HCT116 (cell line): ENCODE results near the gene PODN. TPM values are rescaled to one million over a fixed set of nuclear protein-coding genes. Genes with fewer than 3 reads are reported as not detected.

Experiments used
- ATAC-seq: fragments of 200-7000 bp; cut with Tn5 transposase; 2 replicates; pipeline ENCODE4 v1.9.1; 2020; ENCODE audit warnings: mild to moderate bottlenecking, moderate library complexity
- BruUV-seq: library from RNA; stranded (reverse); fragments of 400-500 nt; replicated peaks from 2 replicates; lab custom pipeline; 2021; lab: Mats Ljungman, UMichigan
- CTCF ChIA-PET: fragments of 300-600 bp; sonication (Branson Sonifier 250); formaldehyde crosslinking; loops from one replicate; lab custom pipeline; 2021; ENCODE audit warnings: antibody characterized with exemption; lab: Charles Lee
- POLR2A ChIA-PET: fragments of 300-600, 350-600 bp; sonication (Branson Sonifier 250); formaldehyde crosslinking; loops from one replicate; lab custom pipeline; 2021; ENCODE audit warnings: antibody characterized with exemption; lab: Charles Lee
- RAD21 ChIA-PET, 2 experiments: fragments of 300-600 bp; sonication (Branson Sonifier 250); formaldehyde crosslinking; loops; one replicate each; lab custom pipeline; 2023; ENCODE audit warnings: low total read pairs in 2 of 2; ENCODE audit not compliant: uncharacterized antibody in 2 of 2, unreplicated experiment in 2 of 2, low non-redundant PET in 1 of 2; lab: Charles Lee
- DNase-seq: peaks from one replicate; pipeline ENCODE4 v3.0.0-alpha.2; 2010; ENCODE audit warnings: low read depth, low spot score
- H2AFZ ChIP-seq: fragments of 200-600 bp; shearing (Covaris generic), sonication (generic); 2 replicates; pipeline ENCODE4 v1.6.1; 2017; ENCODE audit warnings: low read depth, mixed run types, mixed read lengths, antibody characterized with exemption, low read length; ENCODE audit not compliant: poor library complexity, severe bottlenecking
- H3K27ac ChIP-seq: 2 replicates; pipeline ENCODE4 v1.5.1; 2012; ENCODE audit warnings: low read depth, low read length
- H3K27me3 ChIP-seq: fragments of 200-600 bp; sonication (generic); 2 replicates; pipeline ENCODE4 v1.6.1; 2016; ENCODE audit warnings: mixed run types, low read length, mixed read lengths; ENCODE audit not compliant: insufficient read depth
- H3K36me3 ChIP-seq, 2 experiments: fragments of 200-500 bp in 1 of 2; fragments of 200-600 bp in 1 of 2; sonication (Bioruptor generic) in 1 of 2; sonication (generic) in 1 of 2; 2 replicates each; pipeline versions ENCODE4 v1.5.1 to v1.6.1; 2014 to 2016; ENCODE audit warnings: low read length in 2 of 2, inconsistent platforms in 1 of 2, mixed read lengths in 1 of 2, mixed run types in 1 of 2; ENCODE audit not compliant: insufficient read depth in 2 of 2, control insufficient read depth in 1 of 2
- H3K4me1 ChIP-seq, 2 experiments: fragments of 200-600 bp in 1 of 2; sonication (generic) in 1 of 2; 2 replicates each; pipeline versions ENCODE4 v1.5.1 to v1.6.1; 2012 to 2017; ENCODE audit warnings: low read length in 2 of 2, inconsistent platforms in 1 of 2, mild to moderate bottlenecking in 1 of 2, mixed read lengths in 1 of 2, mixed run types in 1 of 2, moderate library complexity in 1 of 2; ENCODE audit not compliant: insufficient read depth in 2 of 2, control insufficient read depth in 1 of 2
- H3K4me2 ChIP-seq: fragments of 200-600 bp; sonication (generic); 2 replicates; pipeline ENCODE4 v1.6.1; 2017; ENCODE audit warnings: mixed run types, low read length, mixed read lengths
- H3K4me3 ChIP-seq, 2 experiments: fragments of 200-600 bp in 1 of 2; sonication (generic) in 1 of 2; replicated peaks in 1 of 2; 2 replicates each; pipeline ENCODE4 v1.5.1; 2011 to 2016; ENCODE audit warnings: low read length in 2 of 2, control low read depth in 1 of 2, low read depth in 1 of 2, mild to moderate bottlenecking in 1 of 2, mixed read lengths in 1 of 2, mixed run types in 1 of 2
- H3K79me2 ChIP-seq: fragments of 200-600 bp; sonication (generic); 2 replicates; pipeline ENCODE4 v1.6.1; 2017; ENCODE audit warnings: mild to moderate bottlenecking, mixed run types, low read length, moderate library complexity, mixed read lengths; ENCODE audit not compliant: insufficient read depth
- H3K9ac ChIP-seq: fragments of 200-600 bp; sonication (generic); 2 replicates; pipeline ENCODE4 v1.6.1; 2016; ENCODE audit warnings: low read length, mixed read lengths
- H3K9me2 ChIP-seq: fragments of 200-600 bp; sonication (generic), shearing (Covaris generic); 2 replicates; pipeline ENCODE4 v1.6.1; 2017; ENCODE audit warnings: mixed run types, mild to moderate bottlenecking, moderate library complexity; ENCODE audit not compliant: insufficient read depth
- H3K9me3 ChIP-seq, 2 experiments: fragments of 200-500 bp in 1 of 2; fragments of 200-600 bp in 1 of 2; sonication (Bioruptor generic) in 1 of 2; sonication (generic) in 1 of 2; 2 replicates each; pipeline ENCODE4 v1.6.1; 2014 to 2017; ENCODE audit warnings: low read length in 2 of 2, mixed read lengths in 2 of 2, inconsistent platforms in 1 of 2, low read depth in 1 of 2, mild to moderate bottlenecking in 1 of 2, mixed run types in 1 of 2, moderate library complexity in 1 of 2; ENCODE audit not compliant: control insufficient read depth in 1 of 2, insufficient read depth in 1 of 2
- H4K20me1 ChIP-seq: fragments of 200-600 bp; sonication (generic), shearing (Covaris generic); 2 replicates; pipeline ENCODE4 v1.6.1; 2017; ENCODE audit warnings: mixed run types, mild to moderate bottlenecking, moderate library complexity; ENCODE audit not compliant: insufficient read depth
- CBX3 ChIP-seq: IDR thresholded peaks from 2 replicates; pipeline ENCODE4 v1.6.1; 2012; ENCODE audit warnings: low read depth
- CEBPB ChIP-seq: IDR thresholded peaks from 2 replicates; pipeline ENCODE4 v1.6.1; 2012; ENCODE audit warnings: low read depth
- CTCF ChIP-seq, 3 experiments: fragments of 200-600 bp in 1 of 3; sonication (generic) in 1 of 3; IDR thresholded peaks in 2 of 3; conservative IDR thresholded peaks in 1 of 3; 2 replicates each; pipeline ENCODE4 v1.5.1; 2012 to 2017; ENCODE audit warnings: low read depth in 2 of 3, low read length in 2 of 3, antibody characterized with exemption in 1 of 3, borderline replicate concordance in 1 of 3, control low read depth in 1 of 3, mild to moderate bottlenecking in 1 of 3, mixed read lengths in 1 of 3, mixed run types in 1 of 3, moderate library complexity in 1 of 3; ENCODE audit not compliant: insufficient read depth in 1 of 3
- EGR1 ChIP-seq: IDR thresholded peaks from 2 replicates; pipeline ENCODE4 v1.6.1; 2012; ENCODE audit warnings: low read depth
- ELF1 ChIP-seq: IDR thresholded peaks from 2 replicates; pipeline ENCODE4 v1.6.1; 2012; ENCODE audit warnings: low read depth, borderline replicate concordance
- EZH2phosphoT487 ChIP-seq: fragments of 200-600 bp; IDR thresholded peaks from 2 replicates; pipeline ENCODE4 v1.6.1; 2018; ENCODE audit warnings: antibody characterized with exemption, borderline replicate concordance
- JUND ChIP-seq: IDR thresholded peaks from 2 replicates; pipeline ENCODE4 v1.6.1; 2012
- MAX ChIP-seq: IDR thresholded peaks from 2 replicates; pipeline ENCODE4 v1.6.1; 2012
- POLR2A ChIP-seq: IDR thresholded peaks from 2 replicates; pipeline ENCODE4 v1.7.0; 2011; ENCODE audit warnings: borderline replicate concordance; ENCODE audit not compliant: insufficient read depth, insufficient read length; ENCODE audit errors: extremely low read depth
- RAD21 ChIP-seq: IDR thresholded peaks from 2 replicates; pipeline ENCODE4 v1.6.1; 2012; ENCODE audit warnings: low read depth, mild to moderate bottlenecking
- REST ChIP-seq: IDR thresholded peaks from 2 replicates; pipeline ENCODE4 v1.6.1; 2012; ENCODE audit warnings: low read depth
- SP1 ChIP-seq: IDR thresholded peaks from 2 replicates; pipeline ENCODE4 v1.6.1; 2012; ENCODE audit warnings: low read depth
- SRF ChIP-seq: IDR thresholded peaks from 2 replicates; pipeline ENCODE4 v1.6.1; 2012; ENCODE audit warnings: low read depth
- TCF7L2 ChIP-seq: IDR thresholded peaks from 2 replicates; pipeline ENCODE4 v1.7.0; 2011; ENCODE audit warnings: borderline replicate concordance, inconsistent platforms; ENCODE audit not compliant: insufficient read depth, insufficient read length; ENCODE audit errors: extremely low read depth
- ZFX ChIP-seq: fragments of 450-650 bp; IDR thresholded peaks from 2 replicates; pipeline ENCODE4 v1.6.1; 2017
- intact Hi-C: fragments of 100-400 bp; cut with micrococcal nuclease; formaldehyde crosslinking; loops from 2 replicates; pipeline ENCODE4 v1.10.0; 2022
- total RNA-seq: library from RNA; stranded (reverse); gene quantifications from one replicate; pipeline ENCODE4 v1.2.1, GENCODE V29; 2021; ENCODE audit not compliant: unreplicated experiment

PODN gene
- total RNA-seq, 1 experiment from 2014 or later, result 0.22 TPM

- Histone ChIP-seq H3K27ac (no peak overlapping the region), H3K9ac (no peak overlapping the region), H3K27me3 (no peaks in the 10 kb centered on the region), H3K9me2 (no peaks in the 10 kb centered on the region), H4K20me1 (no peaks in the 10 kb centered on the region), H2AFZ (no peak overlapping the region), H3K36me3 (no peaks in the 10 kb centered on the region), H3K4me2 (no peak overlapping the region), H3K4me1 (no peaks in the 10 kb centered on the region), H3K4me3 (no peak overlapping the region), H3K9me3 (no peaks in the 10 kb centered on the region), H3K79me2 (no peaks in the 10 kb centered on the region)
- DNase-seq, result no peak
- POLR2A ChIA-PET, result no interaction called here
- RAD21 ChIA-PET, result no interaction called here
- CTCF ChIA-PET, result no interaction called here
- intact Hi-C loops, result no loop called here
- no TSS peak for BruUV-seq
- no peak for TF ChIP-seq CBX3
- no peak for TF ChIP-seq JUND
- TF ChIP-seq SP1, result no peak
- TF ChIP-seq CEBPB, result no peak
- TF ChIP-seq EZH2phosphoT487, result no peak
- TF ChIP-seq POLR2A, result no peak
- TF ChIP-seq MAX, result no peak
- TF ChIP-seq ELF1, result no peak
- no peak for TF ChIP-seq EGR1
- ATAC-seq, result no peak
These were observed 5.1 kb downstream of the PODN start for GRCh38 chr1:53066891-53067738.

GRCh38 chr1:53067886-53068285, 5.9 kb downstream of the PODN start:
- Histone ChIP-seq H3K4me2 (no peak overlapping the region), H3K9me2 (no peaks in the 10 kb centered on the region), H3K9ac (no peak overlapping the region), H3K4me1 (no peaks in the 10 kb centered on the region), H3K27me3 (no peaks in the 10 kb centered on the region), H3K27ac (no peak overlapping the region), H3K4me3 (no peak overlapping the region), H3K9me3 (no peaks in the 10 kb centered on the region), H3K36me3 (no peaks in the 10 kb centered on the region), H3K79me2 (no peaks in the 10 kb centered on the region), H4K20me1 (no peaks in the 10 kb centered on the region), H2AFZ (no peak overlapping the region)
- CTCF ChIA-PET, result no interaction called here
- intact Hi-C loops, result no loop called here
- BruUV-seq, result no TSS peak
- POLR2A ChIA-PET, result no interaction called here
- ATAC-seq, result no peak
- RAD21 ChIA-PET, result no interaction called here
- DNase-seq, result no peak
- TF ChIP-seq ZFX (no peak), TCF7L2 (no peak), CEBPB (no peak), CTCF (IDR thresholded peaks at IDR 0.05 in 2 of 3, conservative IDR thresholded peaks at IDR 0.05 in 1 of 3; ENCODE audit: borderline replicate concordance in 1 of 3, insufficient read depth in 1 of 3, low read depth in 2 of 3, low read length in 2 of 3) (no peak), ELF1 (no peak), POLR2A (no peak), SRF (no peak), REST (no peak), EZH2phosphoT487 (no peak), SP1 (no peak), RAD21 (no peak)
